ENCODE data around the gene RAP1GAP.
"Not testable (repeated sequence)": the region's sequence is repeated elsewhere in the genome, so short reads cannot be mapped to it uniquely, and the experiment has no call there.

Gene RAP1GAP

DNA sequence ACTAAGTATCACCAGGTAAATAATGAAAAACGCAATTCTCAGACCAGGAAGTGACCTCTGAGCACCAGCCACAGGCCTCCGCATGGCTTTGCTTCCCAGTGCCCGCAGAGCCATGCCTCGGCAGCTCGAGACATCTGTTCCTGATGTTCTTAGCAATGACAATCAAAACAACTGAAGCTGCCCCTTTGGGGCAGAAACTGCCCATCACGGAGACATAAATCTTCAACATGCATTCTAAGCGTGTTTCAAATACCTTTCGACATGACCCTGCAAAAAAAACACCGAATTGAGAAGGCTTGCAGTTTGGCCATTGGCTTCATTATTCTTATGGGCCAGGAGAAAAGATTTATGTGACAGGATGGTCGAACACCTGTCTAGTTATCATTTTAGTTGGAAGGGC, 5.8 kb upstream of the RAP1GAP start:
- DNase-seq: no peak

DNA sequence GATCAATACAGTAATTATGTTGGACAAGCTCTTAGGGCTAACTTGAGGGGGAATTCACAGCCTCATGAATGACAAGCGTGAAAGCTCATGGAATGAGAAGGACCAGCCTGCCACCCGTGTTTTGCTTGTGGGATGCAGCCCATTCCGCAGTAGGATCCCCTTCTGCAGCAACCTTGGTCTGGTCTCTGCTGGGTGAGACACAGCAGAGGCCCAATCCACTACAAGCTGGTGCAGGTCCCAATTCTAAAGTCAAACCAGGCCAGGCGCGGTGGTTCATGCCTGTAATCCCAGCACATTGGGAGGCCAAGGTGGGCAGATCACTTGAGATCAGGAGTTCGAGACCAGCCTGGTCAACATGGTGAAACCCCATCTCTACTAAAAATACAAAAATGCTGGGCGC, 4.7 kb upstream of the RAP1GAP start:
- not testable (repeated sequence) for DNase-seq

DNA sequence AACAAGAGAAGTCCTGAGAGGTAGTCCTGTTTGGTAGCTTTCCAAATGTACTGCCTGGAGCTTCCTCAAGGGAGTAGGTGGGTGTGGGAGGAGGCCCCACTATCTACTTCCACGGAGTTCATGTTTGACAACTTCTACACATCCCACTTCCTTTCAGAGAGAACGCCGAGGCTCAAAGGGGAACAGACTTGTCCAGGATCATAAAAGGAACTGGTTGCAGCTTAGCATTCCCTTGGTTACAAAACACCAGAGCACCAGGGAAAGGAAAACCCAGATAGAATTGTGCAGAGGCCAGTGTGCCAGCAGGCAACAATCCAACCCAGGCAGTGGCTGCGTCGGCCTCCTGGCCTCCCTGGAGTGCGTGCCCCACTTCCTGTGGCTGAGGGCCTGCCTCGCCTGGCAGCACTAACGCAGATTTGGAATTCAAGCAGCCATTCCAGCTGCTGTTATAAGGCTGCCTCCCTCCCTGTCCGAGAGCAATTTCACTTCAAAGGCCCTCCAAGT, 4.2 kb upstream of the RAP1GAP start:
- DNase-seq: no peak

DNA sequence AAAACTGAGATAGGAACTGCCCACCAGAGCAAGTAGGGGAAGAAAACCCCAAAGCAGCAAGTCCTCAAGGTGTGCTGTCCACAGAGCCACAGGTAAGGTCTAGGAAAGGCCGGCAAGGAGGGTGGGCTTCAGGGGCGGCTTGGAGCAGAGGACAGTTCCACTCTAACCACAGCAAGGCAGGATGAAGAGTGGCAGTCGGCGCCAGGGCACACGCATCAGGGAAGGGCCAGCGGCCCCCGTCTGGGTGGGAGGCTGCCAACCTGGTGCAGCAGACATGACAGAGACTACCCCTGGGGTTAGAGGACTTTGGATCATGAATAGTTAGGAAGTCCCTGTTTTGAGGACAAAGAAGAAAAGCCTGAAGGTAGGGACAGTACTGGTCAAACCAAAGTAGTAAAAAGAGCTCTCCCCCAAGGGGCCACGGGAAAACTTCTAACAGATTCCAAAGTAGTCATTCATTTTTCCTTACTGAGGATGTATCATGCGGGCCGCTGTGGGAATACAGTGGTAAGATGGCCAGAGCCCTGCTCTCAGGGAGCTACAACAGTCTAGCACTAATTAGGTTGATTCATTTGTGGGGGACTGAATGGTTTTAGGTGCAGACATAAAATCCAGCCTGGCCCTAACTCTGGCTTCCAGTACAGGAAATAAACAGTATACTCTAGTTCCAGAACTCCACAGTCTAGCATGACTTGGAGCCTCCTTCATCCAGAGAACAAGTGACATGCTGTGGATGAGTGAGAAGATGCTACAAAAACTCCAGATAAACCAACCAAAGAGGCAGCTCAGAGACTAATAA, 3.5 kb upstream of the RAP1GAP start:
- DNase-seq: no peak

DNA sequence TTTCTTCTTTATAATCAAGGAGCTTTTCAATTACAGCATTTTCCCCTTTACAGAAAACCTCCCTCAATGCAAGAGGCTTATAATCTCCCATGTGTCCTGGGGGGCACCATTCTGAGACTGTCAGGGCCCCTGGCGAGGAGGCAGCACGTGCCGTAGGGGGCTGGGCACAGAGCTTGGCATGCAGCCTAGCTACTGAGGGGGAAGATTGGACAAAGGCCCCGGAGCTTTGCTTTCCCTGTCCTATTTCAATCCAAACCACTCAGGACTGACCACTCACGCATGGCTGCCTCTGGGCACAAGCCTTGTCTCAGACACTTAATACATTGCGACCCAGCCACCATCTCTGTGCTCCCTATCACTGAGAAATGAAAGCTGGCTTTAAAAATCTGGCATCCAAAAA, 2.8 kb upstream of the RAP1GAP start:
- DNase-seq: no peak

- no peak for DNase-seq
Observed at GRCh38 chr1:21670956-21671902, 2.1 kb upstream of the RAP1GAP start.

GRCh38 chr1:21670059-21670881, 1.1 kb upstream of the RAP1GAP start:
- no peak for DNase-seq

GRCh38 chr1:21668951-21669257, 253 bp downstream of the RAP1GAP start:
- no peak for DNase-seq

GRCh38 chr1:21668232-21668950, 766 bp downstream of the RAP1GAP start:
- DNase-seq: no peak

GRCh38 chr1:21667348-21668231, 1.6 kb downstream of the RAP1GAP start:
- no peak for DNase-seq

DNA sequence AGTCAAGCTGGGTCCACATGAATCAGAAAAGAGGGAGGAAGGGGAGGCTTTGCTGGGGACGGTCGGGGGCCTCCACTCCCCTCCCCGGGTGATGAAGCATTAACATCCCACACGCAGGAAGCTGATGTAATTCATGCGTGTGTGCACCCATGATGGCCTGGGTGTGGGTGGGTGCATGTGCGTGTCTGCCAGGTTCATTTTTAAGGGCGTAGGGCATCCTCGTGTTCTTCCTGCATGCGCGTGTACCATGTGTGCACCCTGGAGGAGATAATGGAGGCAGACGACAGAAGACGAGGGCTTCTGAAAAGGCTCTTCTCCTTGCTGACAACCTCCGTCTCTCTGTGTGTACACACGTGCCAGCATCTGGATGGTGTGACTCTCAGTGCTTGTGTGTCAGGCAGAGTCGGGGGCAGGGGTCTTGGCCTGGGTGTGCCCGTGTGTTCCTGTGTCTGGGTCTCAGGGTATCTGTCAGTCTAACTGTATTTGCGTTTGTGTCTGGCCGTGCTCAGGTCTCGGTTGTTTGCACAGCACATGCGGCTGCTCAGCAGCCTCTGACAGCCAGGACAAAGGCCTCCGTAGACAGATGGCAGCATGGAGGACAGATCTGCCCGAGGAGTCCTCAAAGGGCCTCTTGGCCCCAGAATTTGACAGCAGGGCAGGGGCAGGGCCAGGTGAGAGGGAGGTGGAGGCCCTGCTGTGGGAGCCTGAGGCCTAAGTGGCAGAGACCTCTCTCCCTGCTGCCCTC, 2.4 kb downstream of the RAP1GAP start:
- no peak for DNase-seq

- no peak for DNase-seq
Observed at GRCh38 chr1:21665711-21666575, 3.2 kb downstream of the RAP1GAP start.

DNA sequence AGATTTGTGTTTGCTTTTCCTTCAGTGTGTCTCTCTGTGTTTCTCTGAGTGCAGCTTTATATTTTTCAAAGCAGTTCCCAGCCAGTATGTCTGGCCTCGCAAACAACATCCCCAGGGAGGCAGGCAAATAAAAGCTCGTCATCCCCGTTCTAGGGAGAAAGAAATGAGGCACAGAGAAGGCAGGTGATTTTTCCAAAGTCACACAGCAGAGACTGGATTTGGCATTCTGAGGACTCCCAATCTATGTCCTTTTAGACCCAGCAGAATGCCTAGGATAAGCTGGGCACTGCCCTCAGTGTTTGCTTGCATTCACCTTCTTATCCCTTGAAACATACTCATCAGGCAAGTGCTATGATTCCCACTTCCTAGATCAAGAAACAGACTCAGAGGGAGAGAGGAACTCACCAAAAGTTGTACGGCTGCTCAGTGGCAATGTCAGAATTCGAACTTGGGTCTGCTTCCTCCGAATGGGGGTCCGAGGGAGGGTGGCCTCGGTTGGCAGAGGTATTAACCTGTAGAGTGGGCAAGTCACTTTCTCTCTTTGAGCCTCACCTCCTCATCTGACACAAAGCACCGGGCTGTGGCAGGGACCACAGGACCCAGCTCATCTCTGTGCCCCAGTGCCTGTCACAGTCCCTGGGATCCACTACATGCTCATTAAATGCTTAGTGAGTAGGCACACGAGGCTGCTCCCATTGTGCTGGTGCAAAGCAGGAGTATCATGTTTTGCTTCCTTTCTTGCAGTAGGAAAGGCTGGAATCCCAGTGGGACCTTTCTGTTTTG, 4.2 kb downstream of the RAP1GAP start:
- DNase-seq: no peak

DNA sequence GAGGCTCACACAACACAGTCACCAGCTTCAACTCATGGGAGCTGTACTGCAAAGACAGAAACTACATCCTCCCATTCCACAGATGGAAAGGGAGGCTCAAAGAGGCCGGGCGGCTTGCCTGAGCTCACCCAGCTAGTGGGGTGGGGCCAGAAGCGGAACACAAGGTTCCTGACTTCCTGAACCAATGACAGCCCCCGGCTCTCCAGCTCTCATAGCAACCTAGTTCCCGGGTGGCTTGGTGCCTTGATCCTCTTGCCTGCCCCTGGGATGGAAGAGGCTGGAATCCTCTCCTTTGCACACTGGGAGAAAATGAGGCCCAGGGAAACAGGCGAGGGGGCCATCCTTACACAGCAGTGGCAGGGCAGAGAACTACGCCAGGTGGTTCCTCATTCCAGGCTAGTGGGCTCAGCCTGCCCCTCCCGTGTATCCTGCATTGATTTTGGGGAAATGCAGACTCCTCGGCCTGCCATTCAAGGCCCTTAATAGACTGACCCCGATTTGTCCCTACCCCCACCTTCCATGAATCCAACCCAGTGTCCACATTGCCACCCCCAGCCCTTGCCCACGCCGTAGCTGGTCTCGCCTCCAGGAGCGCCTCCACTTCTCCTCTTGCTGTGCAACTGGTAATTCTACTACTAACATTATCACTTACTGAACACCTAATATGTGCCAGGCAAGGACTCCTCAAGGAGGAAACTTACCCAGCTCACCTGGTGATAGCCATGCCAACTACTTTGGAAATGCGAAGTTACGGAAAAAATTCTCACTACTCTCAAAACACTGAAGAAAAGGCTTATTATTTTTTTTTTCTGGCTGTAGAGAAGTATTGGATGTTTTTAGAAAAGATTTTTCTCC, 5.0 kb downstream of the RAP1GAP start:
- no peak for DNase-seq

GRCh38 chr1:21663248-21663950, 5.8 kb downstream of the RAP1GAP start:
- DNase-seq: no peak

GRCh38 chr1:21662426-21663247, 6.5 kb downstream of the RAP1GAP start:
- no peak for DNase-seq

Data from NCI-H187 treated with DMSO at 0.1 percent for 48 hours (cell line).